Activated CD4-positive, alpha-beta T cell treated with anti-CD3 and anti-CD28 coated beads, Interleukin-2, amount 50 U/mL, for 48 hours (primary cell): ENCODE results near the gene PPBP.
"Not testable (repeated sequence)": the region's sequence is repeated elsewhere in the genome, so short reads cannot be mapped to it uniquely, and the experiment has no call there.

Source experiments
- DNase-seq, 2 experiments: peaks; one replicate each; pipeline ENCODE4 v3.0.0-alpha.2; 2020

The PPBP gene

GRCh38 chr4:73991742-73992000, 3.7 kb upstream of the PPBP start:
- DNase-seq = no peak

- DNase-seq = no peak
Observed at GRCh38 chr4:73990988-73991741, 3.2 kb upstream of the PPBP start.

- DNase-seq = no peak
Observed at GRCh38 chr4:73989928-73990327, 1.9 kb upstream of the PPBP start.

GRCh38 chr4:73989031-73989430, 1.0 kb upstream of the PPBP start:
- DNase-seq = no peak

GRCh38 chr4:73985528-73985852, 2.5 kb downstream of the PPBP start:
- no peak for DNase-seq

GRCh38 chr4:73984736-73985527, 3.1 kb downstream of the PPBP start:
- no peak for DNase-seq

- DNase-seq = not testable (repeated sequence)
Observed at GRCh38 chr4:73981175-73981574, 6.8 kb downstream of the PPBP start.

- DNase-seq = no peak
Observed at GRCh38 chr4:73979407-73979957, 8.5 kb downstream of the PPBP start.

- DNase-seq = no peak
Observed at GRCh38 chr4:73978886-73979285, 9.1 kb downstream of the PPBP start.

- no peak for DNase-seq
Observed at GRCh38 chr4:73976716-73977115, 11.3 kb downstream of the PPBP start.

GRCh38 chr4:73976217-73976616, 11.8 kb downstream of the PPBP start:
- DNase-seq = no peak

- DNase-seq = no peak
Observed at GRCh38 chr4:73974352-73974751, 13.6 kb downstream of the PPBP start.

GRCh38 chr4:73970945-73971344, 17.0 kb downstream of the PPBP start:
- no peak for DNase-seq

- DNase-seq = no peak
Observed at GRCh38 chr4:73970011-73970410, 18.0 kb downstream of the PPBP start.

- DNase-seq = no peak
Observed at GRCh38 chr4:73967866-73968265, 20.1 kb downstream of the PPBP start.

GRCh38 chr4:73964862-73965611, 23.0 kb downstream of the PPBP start:
- DNase-seq = no peak

GRCh38 chr4:73962724-73963123, 25.3 kb downstream of the PPBP start:
- DNase-seq = no peak

- not testable (repeated sequence) for DNase-seq
Observed at GRCh38 chr4:73959041-73959440, 28.9 kb downstream of the PPBP start.

- DNase-seq = no peak
Observed at GRCh38 chr4:73952352-73952751, 35.6 kb downstream of the PPBP start.

- not testable (repeated sequence) for DNase-seq
Observed at GRCh38 chr4:73950376-73950920, 37.5 kb downstream of the PPBP start.

- no peak for DNase-seq
Observed at GRCh38 chr4:73948990-73949706, 38.8 kb downstream of the PPBP start.

GRCh38 chr4:73948291-73948690, 39.7 kb downstream of the PPBP start:
- no peak for DNase-seq
